Measurements from ENCODE around the gene LSM12. TPM values are rescaled to one million over a fixed set of nuclear protein-coding genes. Genes with fewer than 3 reads are reported as not detected.
A peak's percentile ranks its signal among the peaks of the same experiment; 100 is the strongest.
"Not testable (repeated sequence)": the region's sequence is repeated elsewhere in the genome, so short reads cannot be mapped to it uniquely, and the experiment has no call there.

Gene LSM12
- total RNA-seq, 2 experiments from 2014 or later = 61.1 to 62.8 TPM

GRCh38 chr17:44067545-44067940, 1.1 kb upstream of the LSM12 start:
- no peaks in the 10 kb centered on the region for H3K27me3 Mint-ChIP-seq
- H3K36me3 Mint-ChIP-seq (ENCODE audit: low read depth) = peaks cover 19% of the 10 kb centered on the region
- no peaks in the 10 kb centered on the region for H3K9me3 Mint-ChIP-seq
- no peak overlapping the region for H3K27ac Mint-ChIP-seq
- H3K4me1 Mint-ChIP-seq = peaks cover 49% of the 10 kb centered on the region
- POLR2A ChIA-PET = no interaction called here
- peak overlapping the region; percentile 97 for H3K4me3 Mint-ChIP-seq
- DNase-seq = no peak
- CTCF ChIA-PET = no interaction called here

- no peaks in the 10 kb centered on the region for H3K9me3 Mint-ChIP-seq
- DNase-seq = peak; percentile 29
- peak overlapping the region; percentile 82 for H3K27ac Mint-ChIP-seq
- H3K36me3 Mint-ChIP-seq (ENCODE audit: low read depth) = peaks cover 31% of the 10 kb centered on the region
- ChIA-PET POLR2A (interaction anchor here (0.6 to 2.5 kb wide), 10 partner anchors 9 to 1112 kb away, joined by 3 to 10 read pairs (median 4); partner anchors contain the start of genes HDAC5, TMEM101 and TMUB2), CTCF (interaction anchor here (0.6 to 1.2 kb wide), 6 partner anchors 22 to 144 kb away, joined by 3 to 5 read pairs (median 3); partner anchors contain the start of gene HROB)
- H3K4me1 Mint-ChIP-seq = peaks cover 46% of the 10 kb centered on the region
- H3K4me3 Mint-ChIP-seq = peak overlapping the region; percentile 97
- no peaks in the 10 kb centered on the region for H3K27me3 Mint-ChIP-seq
Observed at GRCh38 chr17:44065668-44066203, 735 bp downstream of the LSM12 start.

DNA sequence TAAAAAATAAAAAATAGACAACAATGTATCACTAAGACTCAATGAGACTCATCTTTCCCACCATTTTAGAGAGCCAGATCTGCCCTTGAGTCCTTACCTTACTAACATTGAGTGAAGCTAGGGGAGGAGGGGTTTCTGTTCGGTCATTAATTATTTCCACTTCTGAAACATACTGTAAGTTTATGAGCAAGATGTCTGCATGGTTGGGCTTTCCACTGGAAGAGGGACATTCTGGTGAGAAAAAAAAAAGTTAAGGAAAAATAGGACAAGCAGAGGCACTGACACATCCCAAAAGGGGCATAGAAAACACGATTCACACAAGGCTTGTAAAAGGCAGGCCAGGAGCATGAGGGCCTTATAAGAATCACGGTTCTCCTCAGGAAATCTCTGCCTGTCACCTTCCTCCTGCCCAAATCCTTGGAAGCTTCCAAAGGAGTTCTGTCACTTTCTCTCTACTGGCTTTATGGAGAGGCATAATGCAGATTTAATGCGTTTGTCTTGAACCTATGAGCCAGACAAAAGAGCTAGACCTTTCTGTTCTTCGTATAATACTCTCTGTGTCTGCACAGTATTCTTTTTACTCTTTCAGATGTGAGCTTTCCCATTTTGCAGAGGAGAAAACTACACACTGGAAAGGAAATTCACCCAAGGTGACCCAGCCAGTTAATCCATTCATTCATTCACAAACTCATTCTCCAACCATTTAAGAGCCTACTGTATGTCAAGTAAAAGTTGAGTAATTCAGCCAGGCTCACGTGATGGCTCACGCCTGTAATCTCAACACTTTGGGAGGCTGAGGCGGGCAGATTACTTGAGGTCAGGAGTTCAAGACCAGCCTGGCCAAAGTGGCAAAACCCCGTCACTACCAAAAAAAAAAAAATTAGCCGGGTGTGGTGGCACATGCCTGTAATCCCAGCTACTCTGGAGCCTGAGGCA, 2.5 kb downstream of the LSM12 start:
- Mint-ChIP-seq H3K36me3 (ENCODE audit: low read depth) (peaks cover 45% of the 10 kb centered on the region), H3K27me3 (no peaks in the 10 kb centered on the region), H3K9me3 (no peaks in the 10 kb centered on the region), H3K27ac (peak overlapping the region; percentile 3), H3K4me3 (peak overlapping the region; percentile 22), H3K4me1 (peaks cover 52% of the 10 kb centered on the region)
- DNase-seq = no peak
- ChIA-PET CTCF (interaction anchor here (0.6 kb wide), 1 partner anchor 661 kb away, joined by 4 read pairs; no protein-coding TSS in a partner anchor), POLR2A (interaction anchor here (0.6 to 1.2 kb wide), 2 partner anchors 56 to 77 kb away, joined by 3 to 4 read pairs; no protein-coding TSS in a partner anchor)

DNA sequence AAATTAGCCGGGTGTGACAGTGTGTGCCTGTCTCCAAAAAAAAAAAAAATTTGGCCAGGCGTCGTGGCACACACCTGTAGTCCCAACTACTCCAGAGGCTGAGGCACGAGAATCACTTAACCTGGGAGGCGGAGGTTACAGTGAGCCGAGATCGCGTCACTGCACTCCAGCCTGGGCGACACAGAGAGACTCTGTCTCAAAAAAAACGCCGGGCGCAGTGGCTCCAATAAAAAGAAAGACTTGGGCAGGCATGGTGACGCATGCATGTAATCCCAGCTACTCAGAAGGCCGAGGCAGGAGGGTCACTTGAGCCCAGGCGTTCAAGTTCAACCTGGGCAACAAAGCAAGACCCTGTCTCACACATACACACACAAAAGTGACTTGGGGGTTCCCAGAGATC, 3.6 kb downstream of the LSM12 start:
- no peak overlapping the region for H3K27ac Mint-ChIP-seq
- ChIA-PET POLR2A (no interaction called here), CTCF (interaction anchor here (0.6 kb wide), 1 partner anchor 67 kb away, joined by 4 read pairs; no protein-coding TSS in a partner anchor)
- no peak for DNase-seq
- peaks cover 57% of the 10 kb centered on the region for H3K4me1 Mint-ChIP-seq
- no peaks in the 10 kb centered on the region for H3K27me3 Mint-ChIP-seq
- H3K9me3 Mint-ChIP-seq = no peaks in the 10 kb centered on the region
- peaks cover 54% of the 10 kb centered on the region for H3K36me3 Mint-ChIP-seq (ENCODE audit: low read depth)
- no peak overlapping the region for H3K4me3 Mint-ChIP-seq

- H3K27ac Mint-ChIP-seq = no peak overlapping the region
- no peaks in the 10 kb centered on the region for H3K9me3 Mint-ChIP-seq
- H3K27me3 Mint-ChIP-seq = no peaks in the 10 kb centered on the region
- peaks cover 49% of the 10 kb centered on the region for H3K4me1 Mint-ChIP-seq
- H3K4me3 Mint-ChIP-seq = no peak overlapping the region
- no peak for DNase-seq
- ChIA-PET POLR2A (interaction anchor here (1.3 kb wide), 1 partner anchor 62 kb away, joined by 4 read pairs; the partner anchor contains the start of gene HDAC5), CTCF (interaction anchor here (1.3 kb wide), 1 partner anchor 118 kb away, joined by 5 read pairs; no protein-coding TSS in a partner anchor)
- peaks cover 58% of the 10 kb centered on the region for H3K36me3 Mint-ChIP-seq (ENCODE audit: low read depth)
Observed at GRCh38 chr17:44061446-44061845, 5.0 kb downstream of the LSM12 start.

DNA sequence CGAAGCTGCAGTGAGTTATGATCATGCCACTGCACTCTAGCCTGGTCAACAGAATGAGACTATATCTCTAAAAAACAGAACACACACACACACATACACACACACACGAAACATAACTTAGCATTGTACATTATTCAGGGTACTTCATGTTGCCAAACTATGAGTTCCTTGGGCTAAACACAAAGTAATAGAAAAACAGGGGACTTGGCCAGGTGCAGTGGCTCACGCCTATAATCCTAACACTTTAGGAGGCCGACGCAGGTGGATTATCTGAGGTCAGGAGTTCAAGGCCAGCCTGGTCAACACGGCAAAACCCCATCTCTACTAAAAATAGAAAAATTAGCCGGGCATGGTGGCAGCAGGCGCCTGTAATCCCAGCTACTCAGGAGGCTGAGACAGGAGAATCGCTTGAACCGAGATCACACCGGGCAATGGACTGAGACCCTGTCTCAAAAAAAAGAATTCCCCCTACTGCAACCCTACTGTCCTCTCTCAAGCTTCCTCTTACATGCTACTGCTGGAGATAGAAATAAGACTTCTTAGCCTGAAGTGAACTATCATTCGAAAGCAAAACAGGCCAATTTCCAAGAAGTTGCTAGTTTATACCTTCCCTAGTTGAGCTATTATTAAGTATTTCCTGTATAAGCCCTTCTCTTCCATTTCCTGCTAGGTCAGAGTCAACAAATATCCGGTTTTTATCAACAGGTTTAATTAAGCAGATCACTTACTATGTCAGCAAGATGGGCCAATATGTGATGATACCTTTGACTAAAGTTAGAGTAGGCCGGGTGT, 7.2 kb downstream of the LSM12 start:
- Mint-ChIP-seq H3K27me3 (no peaks in the 10 kb centered on the region), H3K9me3 (no peaks in the 10 kb centered on the region), H3K27ac (peak overlapping the region; percentile 27), H3K36me3 (ENCODE audit: low read depth) (peaks cover 56% of the 10 kb centered on the region), H3K4me1 (peaks cover 42% of the 10 kb centered on the region), H3K4me3 (no peak overlapping the region)
- ChIA-PET POLR2A (no interaction called here), CTCF (interaction anchor here (0.8 to 1.4 kb wide), 3 partner anchors 25 to 109 kb away, joined by 3 read pairs; no protein-coding TSS in a partner anchor)
- no peak for DNase-seq

DNA sequence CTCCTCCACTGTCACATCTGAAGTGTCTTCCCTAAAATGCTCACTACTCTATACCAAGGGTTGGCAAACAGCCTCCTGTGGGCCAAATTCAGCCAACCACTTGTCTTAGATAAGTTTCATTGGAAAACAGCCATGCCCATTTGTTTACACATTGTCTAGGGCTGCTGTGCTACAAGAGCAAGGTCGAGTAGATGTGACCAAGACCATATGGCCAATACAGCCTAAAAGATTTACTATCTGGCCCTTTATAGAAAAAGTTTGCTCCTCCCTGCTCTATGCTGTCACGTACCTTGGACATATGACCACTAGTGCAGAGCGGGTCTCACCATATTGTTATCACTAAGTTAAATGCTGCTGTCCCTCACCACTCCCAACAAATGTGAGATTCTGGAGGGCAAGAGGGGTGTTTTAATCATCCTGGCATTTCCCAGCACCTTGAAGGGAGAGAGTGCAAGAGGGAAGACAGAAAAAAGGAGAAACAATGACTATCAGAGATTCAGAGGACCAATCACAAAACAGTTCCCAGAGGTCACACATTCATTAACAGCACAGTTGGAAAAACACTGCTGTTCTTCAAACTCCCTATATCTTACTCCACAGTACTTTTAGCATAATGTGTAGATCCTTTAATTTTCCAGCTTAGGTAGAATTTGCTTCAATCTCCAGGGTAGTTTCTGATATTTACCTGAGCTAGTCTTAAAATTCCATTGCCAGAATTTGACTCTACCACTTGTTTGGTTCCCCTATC, 13.2 kb downstream of the LSM12 start:
- Mint-ChIP-seq H3K9me3 (no peaks in the 10 kb centered on the region), H3K4me1 (peaks cover 3% of the 10 kb centered on the region), H3K27me3 (no peaks in the 10 kb centered on the region), H3K4me3 (no peak overlapping the region), H3K36me3 (ENCODE audit: low read depth) (peaks cover 42% of the 10 kb centered on the region), H3K27ac (no peak overlapping the region)
- no peak for DNase-seq
- ChIA-PET CTCF (no interaction called here), POLR2A (no interaction called here)

DNA sequence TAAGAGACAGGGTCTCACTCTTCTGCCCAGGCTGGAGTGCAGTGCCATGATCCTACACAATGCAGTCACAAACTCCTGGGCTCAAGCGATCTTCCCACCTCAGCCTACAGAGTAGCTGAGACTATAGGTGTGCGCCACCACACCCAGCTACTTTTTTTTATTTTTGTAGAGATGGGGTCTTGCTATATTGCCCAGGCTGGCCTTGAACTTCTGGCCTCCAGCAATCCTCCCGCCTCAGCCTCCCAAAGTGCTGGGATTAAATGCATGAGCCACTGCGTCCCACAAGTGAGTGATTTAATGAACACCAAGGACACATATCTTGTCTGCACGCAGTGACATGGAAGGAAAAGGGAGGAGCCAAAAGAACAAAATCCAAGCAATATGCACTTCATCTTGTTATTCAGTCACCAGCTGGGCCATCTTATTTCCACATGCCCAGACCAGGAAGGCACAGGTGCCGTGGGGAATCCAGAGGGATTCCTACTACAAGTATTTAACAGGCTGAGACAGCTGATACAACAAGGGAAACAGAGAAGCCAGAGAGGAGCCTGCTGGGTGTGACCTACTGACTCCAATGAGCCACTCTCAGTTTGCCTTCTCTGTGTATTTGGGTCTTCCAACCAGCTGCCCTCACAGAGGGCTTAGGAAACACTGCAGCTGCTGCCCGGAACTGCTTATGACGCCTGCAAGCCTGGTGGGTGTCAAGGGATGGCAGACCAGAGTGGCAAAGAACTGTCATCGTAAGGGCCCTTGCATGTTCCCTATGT, 17.0 kb downstream of the LSM12 start:
- ChIA-PET POLR2A (no interaction called here), CTCF (interaction anchor here (1.6 kb wide), 1 partner anchor 8 kb away, joined by 4 read pairs; no protein-coding TSS in a partner anchor)
- Mint-ChIP-seq H3K4me3 (no peak overlapping the region), H3K4me1 (peaks cover 5% of the 10 kb centered on the region), H3K9me3 (no peaks in the 10 kb centered on the region), H3K36me3 (ENCODE audit: low read depth) (peaks cover 46% of the 10 kb centered on the region), H3K27ac (no peak overlapping the region), H3K27me3 (no peaks in the 10 kb centered on the region)
- no peak for DNase-seq

- H3K4me1 Mint-ChIP-seq = peaks cover 15% of the 10 kb centered on the region
- H3K4me3 Mint-ChIP-seq, H3K9me3 Mint-ChIP-seq, H3K27me3 Mint-ChIP-seq, CTCF ChIA-PET, POLR2A ChIA-PET, DNase-seq, H3K27ac Mint-ChIP-seq: not testable (repeated sequence)
- H3K36me3 Mint-ChIP-seq (ENCODE audit: low read depth) = peaks cover 30% of the 10 kb centered on the region
Observed at GRCh38 chr17:44046893-44047292, 19.6 kb downstream of the LSM12 start.

DNA sequence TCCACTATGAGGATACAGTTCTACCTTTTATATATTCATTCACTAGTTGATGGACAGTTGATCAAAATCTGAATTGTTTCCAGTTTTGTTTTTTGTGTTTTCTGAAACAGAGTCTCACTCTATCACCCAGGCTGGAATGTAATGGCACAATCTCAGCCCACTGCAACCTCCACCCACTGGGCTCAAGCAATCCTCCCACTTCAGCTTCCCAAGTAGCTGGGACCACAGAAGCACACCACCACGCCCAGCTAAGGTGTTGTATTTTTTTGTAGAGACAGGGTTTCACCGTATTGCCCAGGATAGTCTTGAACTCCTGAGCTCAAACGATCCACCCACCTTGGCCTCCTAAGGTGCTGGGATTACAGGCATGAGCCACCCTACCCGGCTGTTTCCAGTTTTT, 21.0 kb downstream of the LSM12 start:
- no peak for DNase-seq
- Mint-ChIP-seq H3K36me3 (ENCODE audit: low read depth) (peaks cover 31% of the 10 kb centered on the region), H3K27me3 (no peaks in the 10 kb centered on the region), H3K9me3 (no peaks in the 10 kb centered on the region), H3K4me1 (peaks cover 25% of the 10 kb centered on the region), H3K4me3 (no peak overlapping the region), H3K27ac (no peak overlapping the region)
- ChIA-PET CTCF (interaction anchor here (0.7 to 1.6 kb wide), 4 partner anchors 49 to 163 kb away, joined by 3 to 4 read pairs (median 3); no protein-coding TSS in a partner anchor), POLR2A (no interaction called here)

DNA sequence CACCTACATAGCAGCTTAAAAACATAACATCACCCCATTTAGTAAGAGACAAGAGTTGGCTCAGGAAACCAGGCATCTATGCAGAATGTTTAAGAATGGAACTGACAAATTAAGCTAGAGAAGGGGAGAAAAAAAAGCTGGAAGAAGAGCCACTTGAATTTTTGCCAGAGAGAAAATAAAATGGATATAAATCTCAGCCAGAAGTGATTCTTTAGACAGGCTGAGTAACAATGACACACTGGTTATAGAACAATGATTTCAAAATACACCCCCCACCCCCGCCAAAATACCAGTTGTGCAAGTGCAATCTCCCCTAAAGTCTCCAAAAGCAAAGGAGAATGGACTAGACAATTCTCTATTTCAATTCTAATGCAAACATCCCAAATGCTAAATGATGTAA, 22.4 kb downstream of the LSM12 start:
- DNase-seq = no peak
- ChIA-PET POLR2A (interaction anchor here (1.4 kb wide), 1 partner anchor 22 kb away, joined by 5 read pairs; the partner anchor contains the start of gene LSM12), CTCF (interaction anchor here (0.6 to 4.4 kb wide), 10 partner anchors 12 to 206 kb away, joined by 3 to 55 read pairs (median 4); partner anchors contain the start of gene PPY)
- Mint-ChIP-seq H3K4me3 (no peak overlapping the region), H3K36me3 (ENCODE audit: low read depth) (peaks cover 36% of the 10 kb centered on the region), H3K27me3 (no peaks in the 10 kb centered on the region), H3K27ac (no peak overlapping the region), H3K9me3 (no peaks in the 10 kb centered on the region), H3K4me1 (peaks cover 35% of the 10 kb centered on the region)

Measured in activated CD4-positive, alpha-beta memory T cell treated with anti-CD3 and anti-CD28 coated beads, Interleukin-2, amount 10 ng/mL, durations not matched to agents 7 days and 5 days (primary cell).